ELF-1 (cell line): ENCODE measurements around the gene SIAE.

Source experiments
- DNase-seq: peaks from one replicate; pipeline ENCODE4 v3.0.0-alpha.2; 2016; ENCODE audit warnings: low read depth, low spot score

SIAE gene

GRCh38 chr11:124667601-124668000, 5.9 kb downstream of the SIAE start:
- no peak for DNase-seq

- no peak for DNase-seq
Measured at GRCh38 chr11:124663861-124664260, 9.7 kb downstream of the SIAE start.

- no peak for DNase-seq
Measured at GRCh38 chr11:124662106-124662505, 11.4 kb downstream of the SIAE start.

GRCh38 chr11:124661553-124661952, 12.0 kb downstream of the SIAE start:
- no peak for DNase-seq

GRCh38 chr11:124658986-124659385, 14.6 kb downstream of the SIAE start:
- DNase-seq: no peak

- DNase-seq: no peak
Measured at GRCh38 chr11:124658501-124658900, 15.0 kb downstream of the SIAE start.

GRCh38 chr11:124657904-124658303, 15.6 kb downstream of the SIAE start:
- no peak for DNase-seq

DNA sequence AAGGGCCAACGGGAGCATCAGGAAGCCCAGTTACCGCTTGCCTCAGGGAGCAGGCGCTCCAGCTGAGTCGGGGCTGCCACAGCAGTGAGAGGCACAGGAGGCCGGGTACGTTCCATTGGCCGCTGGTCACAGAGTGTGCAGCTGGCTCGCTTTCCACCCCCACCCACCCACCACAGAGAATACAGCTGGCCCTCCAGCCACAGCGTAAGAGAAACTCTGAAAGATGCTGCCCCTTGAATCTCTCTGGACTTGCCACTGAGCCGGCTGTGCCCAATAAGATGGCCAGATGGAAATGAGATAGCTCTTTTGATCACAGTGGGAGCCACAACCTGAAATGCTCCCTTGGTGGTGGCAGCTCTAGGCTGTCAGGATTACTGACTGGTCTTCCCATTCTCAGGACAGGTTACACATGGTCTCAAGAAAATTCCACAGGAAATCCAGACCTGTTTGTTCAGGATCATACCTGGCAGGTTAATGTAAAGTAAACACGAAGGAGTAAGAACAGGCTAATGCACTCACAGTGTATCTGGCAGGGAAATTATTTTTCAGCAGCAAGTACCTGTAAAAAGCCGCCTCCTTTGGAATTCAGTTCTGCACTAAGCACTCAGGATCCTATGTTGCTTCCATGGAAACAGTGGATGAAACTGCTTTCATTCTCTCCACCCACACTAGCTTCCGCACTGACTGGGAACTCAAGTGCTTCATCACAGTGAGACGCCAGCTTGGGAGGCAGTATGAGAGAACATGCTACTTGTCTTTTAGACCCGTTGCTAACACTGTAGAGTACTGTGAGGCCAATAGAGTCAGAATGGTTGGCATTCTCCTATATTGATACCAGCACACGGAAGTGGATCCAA, 16.5 kb downstream of the SIAE start:
- DNase-seq: peak; percentile 38

- DNase-seq: no peak
Measured at GRCh38 chr11:124648610-124649009, 24.9 kb downstream of the SIAE start.

- no peak for DNase-seq
Measured at GRCh38 chr11:124646148-124646547, 27.4 kb downstream of the SIAE start.

- peak; percentile 70 for DNase-seq
Measured at GRCh38 chr11:124644426-124645280, 28.9 kb downstream of the SIAE start.

DNA sequence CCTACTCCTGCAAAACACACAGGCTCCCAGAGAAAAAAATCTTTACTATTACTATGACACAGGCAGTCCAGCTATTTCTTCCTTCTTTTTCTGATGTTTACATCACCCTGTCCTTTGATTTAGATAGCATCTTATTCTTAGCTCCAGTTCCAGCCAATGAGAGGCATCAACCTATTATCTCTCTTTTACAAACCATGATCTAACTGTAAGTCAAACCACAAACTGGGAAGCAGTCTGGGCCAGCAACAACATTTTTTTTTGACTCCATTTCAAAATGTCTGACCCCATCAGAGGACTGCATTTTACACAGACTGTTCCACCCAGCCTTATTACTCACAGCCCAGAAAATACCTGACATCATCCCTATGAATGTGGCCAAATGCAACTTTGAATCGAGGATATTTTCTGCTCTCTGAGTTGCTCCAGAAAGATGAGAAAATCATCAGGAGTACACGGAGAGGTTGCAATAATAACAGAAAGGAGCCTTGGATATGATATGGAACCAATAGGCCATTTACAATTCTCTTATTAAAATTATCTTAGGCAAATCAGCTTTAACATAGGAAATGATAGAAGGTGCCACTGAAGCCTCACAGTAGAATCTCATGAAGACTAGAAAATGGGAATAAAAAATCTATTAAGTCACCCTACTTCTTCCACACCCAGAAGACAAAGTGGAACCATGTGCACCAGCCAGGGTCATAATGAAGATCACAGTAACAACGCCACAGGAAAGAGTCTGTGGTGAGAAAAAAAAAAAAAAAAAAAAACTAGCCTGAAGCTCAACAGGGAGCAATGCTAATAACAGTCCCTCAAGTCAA, 29.7 kb downstream of the SIAE start:
- DNase-seq: no peak

DNA sequence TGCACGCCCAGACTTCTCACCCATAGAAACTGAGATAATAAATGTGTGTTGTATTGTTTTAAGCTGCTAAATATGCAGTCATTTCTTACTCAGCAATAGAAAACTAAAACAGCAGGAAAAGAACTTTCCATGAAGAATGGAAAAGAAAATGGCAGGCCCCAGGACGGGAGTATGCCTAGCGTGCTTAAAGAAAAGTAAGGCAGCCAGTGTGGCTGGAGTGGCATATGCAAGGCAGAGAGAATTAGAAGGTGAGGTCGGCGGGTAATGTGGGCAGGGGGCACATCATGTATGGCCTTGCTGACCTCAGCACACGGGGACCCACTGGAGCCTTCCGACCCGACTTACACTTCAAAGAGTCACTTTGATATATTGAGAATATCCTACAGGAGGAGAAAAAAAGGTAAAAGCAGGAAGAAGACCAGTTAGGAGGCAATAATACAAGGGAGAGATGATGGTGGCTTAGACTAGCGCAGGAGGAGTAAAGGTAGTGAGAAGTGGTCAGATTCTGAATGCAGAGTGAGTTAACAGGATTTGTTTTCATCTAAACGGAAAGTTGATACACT, 30.4 kb downstream of the SIAE start:
- DNase-seq: no peak

DNA sequence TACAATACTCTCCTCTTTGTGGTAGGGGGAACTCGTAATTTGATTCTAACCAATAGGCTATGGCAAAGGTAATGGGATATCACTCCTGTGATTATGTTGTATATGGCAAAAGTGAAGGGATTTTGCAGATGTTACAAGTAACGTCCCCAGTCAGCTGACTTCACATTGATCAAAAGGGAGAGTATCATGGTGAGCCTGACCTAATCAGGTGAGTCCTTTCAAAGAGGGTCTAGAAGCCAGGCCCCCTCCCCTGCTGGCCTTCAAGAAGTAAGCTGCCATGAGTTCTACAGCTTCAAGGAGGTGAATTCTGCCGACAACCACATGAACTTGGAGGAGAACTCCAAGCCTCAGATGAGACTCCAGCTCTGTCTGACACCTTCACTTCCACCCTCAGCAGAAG, 30.9 kb downstream of the SIAE start:
- DNase-seq: no peak

GRCh38 chr11:124640666-124641065, 32.9 kb downstream of the SIAE start:
- DNase-seq: peak; percentile 43

GRCh38 chr11:124639186-124639585, 34.4 kb downstream of the SIAE start:
- DNase-seq: no peak

GRCh38 chr11:124638500-124638899, 35.0 kb downstream of the SIAE start:
- no peak for DNase-seq

DNA sequence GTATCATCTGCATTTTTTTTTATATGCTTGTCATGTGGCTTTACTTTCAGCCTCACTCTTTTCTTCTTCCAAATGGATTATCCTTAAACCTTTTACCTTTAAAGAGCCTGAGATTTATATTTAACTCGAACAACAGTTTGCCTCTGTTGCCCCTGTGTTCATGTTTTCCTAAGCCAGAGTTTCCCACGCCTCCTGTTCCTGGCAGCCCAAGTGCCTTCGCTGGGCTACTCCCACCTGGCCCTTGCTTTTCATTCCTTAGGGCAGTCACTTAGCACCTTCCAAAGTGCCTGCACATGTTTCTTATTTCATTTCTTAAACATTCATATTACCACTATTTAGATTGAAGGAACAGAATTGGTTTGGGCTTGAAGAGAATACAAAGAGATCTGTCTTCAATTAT, 37.6 kb downstream of the SIAE start:
- DNase-seq: no peak

DNA sequence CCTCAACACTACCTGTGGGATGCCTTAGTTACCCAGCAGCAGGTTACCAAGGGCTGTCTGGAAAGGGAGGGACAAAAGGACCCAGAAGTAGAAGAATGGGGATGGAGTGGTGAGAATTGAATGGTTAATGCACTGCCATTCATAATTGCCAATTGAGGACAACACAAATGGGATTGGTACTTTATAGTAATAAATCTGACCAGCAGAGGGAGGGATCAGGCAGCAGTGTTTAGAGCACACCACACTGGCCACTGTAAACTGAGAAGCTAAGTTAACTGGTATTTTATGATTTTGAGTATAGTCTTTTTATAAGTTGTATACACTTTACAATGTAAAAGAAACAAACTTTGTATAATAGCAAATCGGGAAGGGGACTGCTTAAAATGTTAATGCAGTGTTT, 40.2 kb downstream of the SIAE start:
- no peak for DNase-seq

DNA sequence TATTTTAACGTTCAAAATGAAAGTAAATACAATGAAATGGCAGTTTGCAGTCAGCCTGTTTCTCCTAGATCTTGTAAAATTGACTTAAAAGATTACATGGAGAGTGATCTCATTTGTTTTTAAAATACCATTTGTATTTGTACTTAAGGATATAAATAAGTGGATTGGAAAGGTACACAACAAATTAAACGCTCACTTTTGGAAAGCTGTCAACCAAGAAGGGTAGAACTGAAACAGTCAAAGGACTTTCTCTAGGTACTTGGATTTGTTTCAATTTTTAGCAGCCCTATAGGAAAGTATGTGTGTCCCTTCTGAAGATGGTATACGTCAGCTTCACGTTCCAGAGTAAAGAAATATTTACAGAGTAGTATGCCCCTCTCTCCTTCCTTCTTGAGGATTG, 43.6 kb downstream of the SIAE start:
- no peak for DNase-seq

DNA sequence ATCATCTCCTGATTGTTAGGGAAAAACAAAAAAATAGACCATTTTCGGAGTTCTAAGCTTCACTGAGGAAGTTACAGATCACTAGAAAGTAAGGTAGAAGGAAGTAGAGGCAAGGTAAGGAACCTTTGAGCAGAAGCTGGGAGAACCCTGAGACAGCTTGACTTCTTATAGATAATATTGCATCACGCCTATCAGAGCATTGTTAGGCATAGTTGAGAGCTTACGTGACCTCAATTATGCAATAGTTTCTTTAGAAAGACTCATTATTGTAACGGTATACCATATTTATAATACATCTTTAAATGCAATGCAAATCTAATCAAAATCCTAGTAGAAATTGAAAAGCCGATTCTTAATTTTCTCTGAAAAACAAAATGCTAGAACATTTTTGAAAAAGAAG, 46.0 kb downstream of the SIAE start:
- DNase-seq: no peak
